HL-60 (cell line): ENCODE data around the gene ALOX12.

Experiments
- DNase-seq, 2 experiments: peaks; one replicate each; pipeline ENCODE4 v3.0.0-alpha.2; 2010 to 2020; ENCODE audit warnings: low read depth in 1 of 2, low spot score in 1 of 2
- H3K27ac ChIP-seq: fragments of 250-450 bp; sonication (Bioruptor Pico); replicated peaks from 2 replicates; pipeline ENCODE4 v1.5.1; 2020; ENCODE audit warnings: mild to moderate bottlenecking, moderate library complexity
- H3K27me3 ChIP-seq: fragments of 250-450 bp; sonication (Bioruptor Pico); 2 replicates; pipeline ENCODE4 v1.5.1; 2021; ENCODE audit warnings: mild to moderate bottlenecking, moderate library complexity; ENCODE audit not compliant: insufficient read depth, poor library complexity, severe bottlenecking
- H3K4me3 ChIP-seq: replicated peaks from 2 replicates; pipeline ENCODE4 v1.5.1; 2011; ENCODE audit warnings: mild to moderate bottlenecking, control low read depth, low read length; ENCODE audit not compliant: insufficient read depth
- GABPA ChIP-seq: IDR thresholded peaks from 2 replicates; pipeline ENCODE4 v1.6.1; 2012; ENCODE audit warnings: low read depth
- POLR2AphosphoS5 ChIP-seq: IDR thresholded peaks from 2 replicates; pipeline ENCODE4 v1.6.1; 2012; ENCODE audit warnings: low read depth
- SPI1 ChIP-seq: IDR thresholded peaks from 2 replicates; pipeline ENCODE4 v1.6.1; 2012; ENCODE audit warnings: low read depth, mild to moderate bottlenecking, borderline replicate concordance
- TF ChIP-seq, protein P1 (sequence below): IDR thresholded peaks from one replicate; pipeline ENCODE4 v1.5.1; 2011; ENCODE audit warnings: low read length, control low read depth, inconsistent platforms; ENCODE audit not compliant: insufficient read depth
- TF ChIP-seq, protein P2 (sequence below): IDR thresholded peaks from 2 replicates; pipeline ENCODE4 v1.6.1; 2012; ENCODE audit warnings: low read depth; ENCODE audit not compliant: insufficient replicate concordance

The ALOX12 gene

DNA sequence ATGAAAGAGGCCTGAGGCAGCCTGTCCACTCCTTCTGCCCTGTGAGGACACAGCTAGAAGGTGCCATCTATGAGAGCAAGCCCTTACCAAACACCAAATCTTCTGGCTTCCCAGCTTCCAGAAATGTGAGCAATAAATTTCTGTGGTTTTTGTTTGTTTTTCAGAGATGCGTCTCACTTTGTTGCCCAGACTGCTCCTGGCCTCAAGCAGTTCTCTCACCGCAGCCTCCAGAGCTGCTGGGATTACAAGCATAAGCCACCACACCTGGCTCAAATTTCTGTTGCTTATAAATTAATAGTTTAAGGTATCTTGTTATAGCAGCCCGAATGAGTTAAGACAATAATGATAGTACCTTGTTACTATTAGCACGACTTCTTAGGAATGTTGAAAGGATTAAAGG, 60.5 kb downstream of the ALOX12 start:
- H3K27ac ChIP-seq: no peak overlapping the region
- no peak for DNase-seq
- no peaks in the 10 kb centered on the region for H3K27me3 ChIP-seq
- H3K4me3 ChIP-seq: no peak overlapping the region
- TF ChIP-seq POLR2AphosphoS5 (no peak), GABPA (no peak), SPI1 (no peak)
- TF ChIP-seq, protein P1, sequence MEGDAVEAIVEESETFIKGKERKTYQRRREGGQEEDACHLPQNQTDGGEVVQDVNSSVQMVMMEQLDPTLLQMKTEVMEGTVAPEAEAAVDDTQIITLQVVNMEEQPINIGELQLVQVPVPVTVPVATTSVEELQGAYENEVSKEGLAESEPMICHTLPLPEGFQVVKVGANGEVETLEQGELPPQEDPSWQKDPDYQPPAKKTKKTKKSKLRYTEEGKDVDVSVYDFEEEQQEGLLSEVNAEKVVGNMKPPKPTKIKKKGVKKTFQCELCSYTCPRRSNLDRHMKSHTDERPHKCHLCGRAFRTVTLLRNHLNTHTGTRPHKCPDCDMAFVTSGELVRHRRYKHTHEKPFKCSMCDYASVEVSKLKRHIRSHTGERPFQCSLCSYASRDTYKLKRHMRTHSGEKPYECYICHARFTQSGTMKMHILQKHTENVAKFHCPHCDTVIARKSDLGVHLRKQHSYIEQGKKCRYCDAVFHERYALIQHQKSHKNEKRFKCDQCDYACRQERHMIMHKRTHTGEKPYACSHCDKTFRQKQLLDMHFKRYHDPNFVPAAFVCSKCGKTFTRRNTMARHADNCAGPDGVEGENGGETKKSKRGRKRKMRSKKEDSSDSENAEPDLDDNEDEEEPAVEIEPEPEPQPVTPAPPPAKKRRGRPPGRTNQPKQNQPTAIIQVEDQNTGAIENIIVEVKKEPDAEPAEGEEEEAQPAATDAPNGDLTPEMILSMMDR: no peak
- TF ChIP-seq, protein P2, sequence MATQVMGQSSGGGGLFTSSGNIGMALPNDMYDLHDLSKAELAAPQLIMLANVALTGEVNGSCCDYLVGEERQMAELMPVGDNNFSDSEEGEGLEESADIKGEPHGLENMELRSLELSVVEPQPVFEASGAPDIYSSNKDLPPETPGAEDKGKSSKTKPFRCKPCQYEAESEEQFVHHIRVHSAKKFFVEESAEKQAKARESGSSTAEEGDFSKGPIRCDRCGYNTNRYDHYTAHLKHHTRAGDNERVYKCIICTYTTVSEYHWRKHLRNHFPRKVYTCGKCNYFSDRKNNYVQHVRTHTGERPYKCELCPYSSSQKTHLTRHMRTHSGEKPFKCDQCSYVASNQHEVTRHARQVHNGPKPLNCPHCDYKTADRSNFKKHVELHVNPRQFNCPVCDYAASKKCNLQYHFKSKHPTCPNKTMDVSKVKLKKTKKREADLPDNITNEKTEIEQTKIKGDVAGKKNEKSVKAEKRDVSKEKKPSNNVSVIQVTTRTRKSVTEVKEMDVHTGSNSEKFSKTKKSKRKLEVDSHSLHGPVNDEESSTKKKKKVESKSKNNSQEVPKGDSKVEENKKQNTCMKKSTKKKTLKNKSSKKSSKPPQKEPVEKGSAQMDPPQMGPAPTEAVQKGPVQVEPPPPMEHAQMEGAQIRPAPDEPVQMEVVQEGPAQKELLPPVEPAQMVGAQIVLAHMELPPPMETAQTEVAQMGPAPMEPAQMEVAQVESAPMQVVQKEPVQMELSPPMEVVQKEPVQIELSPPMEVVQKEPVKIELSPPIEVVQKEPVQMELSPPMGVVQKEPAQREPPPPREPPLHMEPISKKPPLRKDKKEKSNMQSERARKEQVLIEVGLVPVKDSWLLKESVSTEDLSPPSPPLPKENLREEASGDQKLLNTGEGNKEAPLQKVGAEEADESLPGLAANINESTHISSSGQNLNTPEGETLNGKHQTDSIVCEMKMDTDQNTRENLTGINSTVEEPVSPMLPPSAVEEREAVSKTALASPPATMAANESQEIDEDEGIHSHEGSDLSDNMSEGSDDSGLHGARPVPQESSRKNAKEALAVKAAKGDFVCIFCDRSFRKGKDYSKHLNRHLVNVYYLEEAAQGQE: no peak

DNA sequence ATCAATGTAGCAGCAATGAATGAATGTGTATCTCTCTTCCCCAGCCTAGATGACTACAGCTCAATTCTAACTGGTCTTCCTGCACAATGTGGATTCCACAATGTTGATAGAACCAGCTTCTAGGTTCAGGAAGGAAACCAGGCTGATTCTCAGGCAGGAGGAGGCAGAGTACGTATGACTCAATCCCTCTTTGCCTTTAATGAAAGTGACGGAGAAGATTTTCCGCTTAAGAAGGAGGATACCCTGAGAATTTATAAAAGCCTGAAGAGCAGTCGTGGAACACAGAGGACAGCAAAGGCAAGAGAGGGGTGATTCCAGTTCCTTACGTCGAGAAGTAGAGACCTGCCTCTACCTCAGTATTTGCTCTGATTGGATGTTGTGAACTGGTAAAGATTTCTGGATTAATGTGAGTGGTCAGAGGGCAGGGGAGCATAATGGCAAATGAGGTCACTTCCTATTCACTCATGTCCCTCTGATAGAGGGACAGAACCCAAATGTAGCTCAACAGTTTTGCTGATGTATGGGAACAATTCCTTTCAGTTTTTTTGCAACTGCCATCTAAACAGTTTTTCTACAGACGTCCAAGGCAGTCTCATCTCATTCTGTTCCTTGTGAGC, 63.1 kb downstream of the ALOX12 start:
- Histone ChIP-seq H3K4me3 (no peak overlapping the region), H3K27ac (no peak overlapping the region), H3K27me3 (no peaks in the 10 kb centered on the region)
- no peak for TF ChIP-seq GABPA
- no peak for DNase-seq
